ENCODE data around the gene SLC32A1.

DNA sequence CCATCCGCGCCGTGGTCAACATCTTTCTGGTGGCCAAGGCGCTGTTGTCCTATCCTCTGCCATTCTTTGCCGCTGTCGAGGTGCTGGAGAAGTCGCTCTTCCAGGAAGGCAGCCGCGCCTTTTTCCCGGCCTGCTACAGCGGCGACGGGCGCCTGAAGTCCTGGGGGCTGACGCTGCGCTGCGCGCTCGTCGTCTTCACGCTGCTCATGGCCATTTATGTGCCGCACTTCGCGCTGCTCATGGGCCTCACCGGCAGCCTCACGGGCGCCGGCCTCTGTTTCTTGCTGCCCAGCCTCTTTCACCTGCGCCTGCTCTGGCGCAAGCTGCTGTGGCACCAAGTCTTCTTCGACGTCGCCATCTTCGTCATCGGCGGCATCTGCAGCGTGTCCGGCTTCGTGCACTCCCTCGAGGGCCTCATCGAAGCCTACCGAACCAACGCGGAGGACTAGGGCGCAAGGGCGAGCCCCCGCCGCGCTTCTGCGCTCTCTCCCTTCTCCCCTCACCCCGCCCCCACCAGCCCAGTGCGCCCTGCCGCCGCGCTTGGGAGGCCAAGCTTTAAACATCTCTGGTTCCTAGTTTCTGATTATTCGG is 4.0 kb downstream of the SLC32A1 start:
- TF ChIP-seq, protein P1, sequence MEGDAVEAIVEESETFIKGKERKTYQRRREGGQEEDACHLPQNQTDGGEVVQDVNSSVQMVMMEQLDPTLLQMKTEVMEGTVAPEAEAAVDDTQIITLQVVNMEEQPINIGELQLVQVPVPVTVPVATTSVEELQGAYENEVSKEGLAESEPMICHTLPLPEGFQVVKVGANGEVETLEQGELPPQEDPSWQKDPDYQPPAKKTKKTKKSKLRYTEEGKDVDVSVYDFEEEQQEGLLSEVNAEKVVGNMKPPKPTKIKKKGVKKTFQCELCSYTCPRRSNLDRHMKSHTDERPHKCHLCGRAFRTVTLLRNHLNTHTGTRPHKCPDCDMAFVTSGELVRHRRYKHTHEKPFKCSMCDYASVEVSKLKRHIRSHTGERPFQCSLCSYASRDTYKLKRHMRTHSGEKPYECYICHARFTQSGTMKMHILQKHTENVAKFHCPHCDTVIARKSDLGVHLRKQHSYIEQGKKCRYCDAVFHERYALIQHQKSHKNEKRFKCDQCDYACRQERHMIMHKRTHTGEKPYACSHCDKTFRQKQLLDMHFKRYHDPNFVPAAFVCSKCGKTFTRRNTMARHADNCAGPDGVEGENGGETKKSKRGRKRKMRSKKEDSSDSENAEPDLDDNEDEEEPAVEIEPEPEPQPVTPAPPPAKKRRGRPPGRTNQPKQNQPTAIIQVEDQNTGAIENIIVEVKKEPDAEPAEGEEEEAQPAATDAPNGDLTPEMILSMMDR (conservative IDR thresholded peaks at IDR 0.05 in 1 of 2, IDR thresholded peaks at IDR 0.05 in 1 of 2; ENCODE audit: low read depth in 1 of 2, low read length in 2 of 2): no peak
- peak; percentile 69 for TF ChIP-seq EZH2 (IDR thresholded peaks at IDR 0.05; ENCODE audit: low read length, missing control alignments)

All from fibroblast of lung (primary cell).